LNCaP clone FGC (cell line): ENCODE data around the gene NLGN3.

Source experiments
- DNase-seq: peaks from one replicate; pipeline ENCODE4 v3.0.0-alpha.2; 2011; ENCODE audit warnings: low read depth
- H3K4me3 ChIP-seq: 2 replicates; pipeline ENCODE4 v1.5.1; 2011; ENCODE audit warnings: mild to moderate bottlenecking, low read depth, low read length, control low read depth
- CTCF ChIP-seq: IDR thresholded peaks from 2 replicates; pipeline ENCODE4 v1.5.1; 2012; ENCODE audit warnings: mild to moderate bottlenecking; ENCODE audit not compliant: control insufficient read depth, insufficient read depth; ENCODE audit errors: extremely low read depth

NLGN3 gene

GRCh38 chrX:71106427-71106826 lies 38.2 kb upstream of the NLGN3 start, which contains the start of gene CXorf65:
CXorf65 (minus strand) TSS chrX:71106740; CDS start chrX:71106556, 184 bp downstream.
- no peak for DNase-seq

GRCh38 chrX:71107245-71107644 lies 37.4 kb upstream of the NLGN3 start:
- no peak for TF ChIP-seq CTCF
- DNase-seq: no peak
- H3K4me3 ChIP-seq: no peak overlapping the region

More at GRCh38 chrX:71106427-71106826, 38.2 kb upstream of the NLGN3 start, which contains the start of gene CXorf65:
- TF ChIP-seq CTCF: no peak
- no peak within 1 kb of the TSS for H3K4me3 ChIP-seq

- no peak overlapping the region for H3K4me3 ChIP-seq
- no peak for TF ChIP-seq CTCF
- no peak for DNase-seq
Observed at GRCh38 chrX:71107762-71108360, 36.8 kb upstream of the NLGN3 start.

- no peak for TF ChIP-seq CTCF
- H3K4me3 ChIP-seq: no peak overlapping the region
- no peak for DNase-seq
Observed at GRCh38 chrX:71109051-71109450, 35.6 kb upstream of the NLGN3 start.

GRCh38 chrX:71111141-71111843 lies 33.3 kb upstream of the NLGN3 start, which contains the start of gene IL2RG:
IL2RG (minus strand) TSS chrX:71111577; CDS start chrX:71111539, 38 bp downstream.
- TF ChIP-seq CTCF: no peak
- no peak for DNase-seq
- no peak within 1 kb of the TSS for H3K4me3 ChIP-seq

- no peak for DNase-seq
- TF ChIP-seq CTCF: no peak
- no peak overlapping the region for H3K4me3 ChIP-seq
Observed at GRCh38 chrX:71111921-71112431, 32.7 kb upstream of the NLGN3 start.
